GM12873 (cell line): Measurements from ENCODE around the gene PSRC1.

Experiments used
- TF ChIP-seq, protein P1 (sequence below): IDR thresholded peaks from 2 replicates; pipeline ENCODE4 v1.5.1; 2012; ENCODE audit warnings: low read depth, mild to moderate bottlenecking, moderate library complexity, low read length, control low read depth; ENCODE audit not compliant: insufficient read depth; ENCODE audit errors: missing control alignments

The PSRC1 gene

DNA sequence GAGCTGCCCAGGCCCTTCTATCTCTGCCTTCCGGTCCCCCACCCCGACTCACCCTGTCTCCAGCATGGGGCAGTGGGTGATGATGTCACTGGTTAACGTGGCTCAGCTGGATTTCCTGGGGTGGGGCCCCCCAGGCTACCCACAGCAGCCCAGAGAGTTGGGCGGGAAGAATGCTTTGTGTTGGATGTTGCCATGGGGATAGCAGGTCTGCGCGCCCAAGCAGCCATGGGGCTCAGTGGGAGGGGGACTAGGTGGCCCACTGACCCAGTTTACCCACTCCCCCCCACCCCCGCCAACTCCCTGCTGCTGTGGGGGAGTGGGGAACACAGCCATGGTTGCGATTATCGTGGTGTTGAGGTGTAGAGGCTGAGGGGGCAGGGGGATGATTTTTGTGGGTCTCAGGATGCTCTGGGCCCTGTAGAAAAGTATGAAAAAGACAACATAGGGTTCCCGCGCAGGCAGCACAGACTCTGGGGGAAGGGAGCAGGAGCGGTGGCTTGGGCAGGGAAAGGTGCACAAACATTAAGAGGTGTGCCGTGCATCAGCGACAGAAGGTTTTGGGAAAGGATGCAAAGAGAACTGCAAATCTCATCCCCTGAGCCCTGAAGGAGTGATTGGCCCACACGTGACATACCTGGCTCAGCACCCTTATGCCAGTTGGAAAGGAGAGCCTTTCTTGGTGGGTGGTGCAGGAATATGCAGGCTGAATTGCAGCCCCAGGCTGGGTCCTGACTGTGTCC lies 25.1 kb downstream of the PSRC1 start:
- TF ChIP-seq, protein P1, sequence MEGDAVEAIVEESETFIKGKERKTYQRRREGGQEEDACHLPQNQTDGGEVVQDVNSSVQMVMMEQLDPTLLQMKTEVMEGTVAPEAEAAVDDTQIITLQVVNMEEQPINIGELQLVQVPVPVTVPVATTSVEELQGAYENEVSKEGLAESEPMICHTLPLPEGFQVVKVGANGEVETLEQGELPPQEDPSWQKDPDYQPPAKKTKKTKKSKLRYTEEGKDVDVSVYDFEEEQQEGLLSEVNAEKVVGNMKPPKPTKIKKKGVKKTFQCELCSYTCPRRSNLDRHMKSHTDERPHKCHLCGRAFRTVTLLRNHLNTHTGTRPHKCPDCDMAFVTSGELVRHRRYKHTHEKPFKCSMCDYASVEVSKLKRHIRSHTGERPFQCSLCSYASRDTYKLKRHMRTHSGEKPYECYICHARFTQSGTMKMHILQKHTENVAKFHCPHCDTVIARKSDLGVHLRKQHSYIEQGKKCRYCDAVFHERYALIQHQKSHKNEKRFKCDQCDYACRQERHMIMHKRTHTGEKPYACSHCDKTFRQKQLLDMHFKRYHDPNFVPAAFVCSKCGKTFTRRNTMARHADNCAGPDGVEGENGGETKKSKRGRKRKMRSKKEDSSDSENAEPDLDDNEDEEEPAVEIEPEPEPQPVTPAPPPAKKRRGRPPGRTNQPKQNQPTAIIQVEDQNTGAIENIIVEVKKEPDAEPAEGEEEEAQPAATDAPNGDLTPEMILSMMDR = no peak

DNA sequence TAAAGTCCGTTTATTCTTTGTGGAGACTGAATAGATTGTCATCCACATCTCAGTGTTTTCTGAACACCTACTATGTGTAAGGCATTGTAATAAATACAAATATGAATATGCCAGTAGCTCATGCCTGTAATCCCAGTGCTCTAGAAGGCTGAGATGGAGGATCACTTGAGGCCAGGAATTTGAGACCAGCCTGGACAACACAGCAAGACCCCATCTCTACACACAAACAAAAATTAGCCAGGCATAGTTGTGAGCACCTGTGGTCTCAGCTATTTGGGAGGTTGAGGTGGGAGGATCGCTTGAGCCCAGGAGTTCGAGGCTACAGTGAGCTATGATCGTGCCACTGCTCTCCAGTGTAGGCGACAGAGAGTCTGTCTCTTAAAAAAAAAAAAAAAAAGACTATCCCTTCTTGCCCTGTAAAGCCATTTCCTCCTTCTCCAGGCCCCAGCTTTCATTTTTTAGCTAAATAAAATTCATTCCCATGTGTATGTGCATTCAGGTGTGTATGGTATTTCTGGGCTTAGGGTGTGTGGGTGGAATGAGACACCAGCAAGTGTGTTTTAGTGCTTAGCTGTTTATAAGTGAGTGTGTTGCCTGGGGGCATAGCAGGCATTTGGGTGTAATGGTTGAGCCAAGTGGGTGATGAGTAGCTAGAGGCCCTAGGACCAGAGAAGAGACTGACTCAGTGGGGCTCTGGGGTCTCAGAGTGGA lies 25.8 kb downstream of the PSRC1 start:
- TF ChIP-seq, protein P1 = no peak

DNA sequence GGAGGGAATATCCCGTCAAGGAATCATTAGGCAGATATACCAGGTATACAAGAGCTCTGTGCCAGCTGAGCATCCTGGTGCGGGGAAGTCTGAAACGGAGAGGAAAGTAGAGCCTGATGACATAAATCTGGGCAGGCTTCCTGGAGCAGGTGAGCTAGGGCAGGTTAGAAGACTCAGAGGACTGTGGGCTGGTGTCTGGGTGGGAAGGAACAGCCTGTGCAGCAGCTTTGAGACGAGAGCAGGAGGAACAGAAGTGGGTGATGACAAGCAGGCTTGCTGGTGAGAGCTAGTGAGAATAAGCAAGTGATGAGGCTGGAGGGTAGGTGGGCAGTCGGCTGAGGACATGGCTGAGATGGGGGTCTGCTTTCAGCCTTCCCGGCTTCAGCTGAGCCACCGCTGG lies 26.9 kb downstream of the PSRC1 start:
- TF ChIP-seq, protein P1 = no peak

DNA sequence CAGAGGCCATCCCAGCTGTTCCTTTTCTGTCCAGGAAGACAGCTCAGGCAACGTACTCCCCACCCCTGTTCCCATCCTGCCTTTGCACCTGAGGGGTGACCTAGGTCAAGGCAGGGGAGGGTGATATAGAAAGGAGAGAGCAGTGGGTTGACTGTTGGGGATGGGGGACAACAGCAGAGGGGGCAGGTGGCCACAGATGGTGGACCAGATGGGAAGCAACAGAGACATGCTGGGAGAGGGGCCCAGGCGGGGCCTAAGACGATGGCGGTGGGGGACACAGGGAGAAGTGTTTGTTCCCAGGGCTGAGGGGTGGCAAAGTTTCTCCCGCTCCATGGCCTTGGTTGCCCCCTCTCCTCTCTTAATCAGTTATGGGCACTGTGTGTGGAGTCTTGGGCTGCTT lies 27.3 kb downstream of the PSRC1 start:
- TF ChIP-seq, protein P1 = no peak

DNA sequence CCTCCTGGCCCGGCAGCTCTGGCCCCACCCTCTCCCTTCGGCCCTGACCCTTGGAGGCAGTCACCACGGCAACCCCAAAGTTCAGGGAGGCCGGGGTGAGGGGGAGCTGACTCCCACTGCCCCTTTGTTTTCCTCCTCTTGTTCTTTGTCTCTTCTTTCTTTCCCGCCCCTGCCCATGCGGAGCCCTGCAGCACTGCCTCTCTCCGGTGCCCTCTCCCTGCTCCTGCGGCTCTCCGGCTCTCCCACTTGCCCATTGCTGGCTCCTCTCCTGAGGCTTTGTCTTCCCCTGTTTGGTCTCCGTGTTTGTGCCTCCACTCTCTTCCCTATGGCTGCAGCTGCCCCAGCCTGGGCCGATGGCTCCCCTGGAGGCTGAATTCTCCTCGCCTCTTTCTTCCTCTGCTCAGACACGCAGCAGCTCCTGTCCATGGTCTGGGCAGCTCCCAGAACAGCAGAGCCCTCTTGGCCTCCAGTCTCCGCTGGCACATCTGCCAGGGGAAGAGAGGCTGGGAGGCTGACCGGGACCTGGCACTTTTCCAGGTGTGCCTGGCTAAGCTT lies 27.8 kb downstream of the PSRC1 start:
- TF ChIP-seq, protein P1 = no peak

DNA sequence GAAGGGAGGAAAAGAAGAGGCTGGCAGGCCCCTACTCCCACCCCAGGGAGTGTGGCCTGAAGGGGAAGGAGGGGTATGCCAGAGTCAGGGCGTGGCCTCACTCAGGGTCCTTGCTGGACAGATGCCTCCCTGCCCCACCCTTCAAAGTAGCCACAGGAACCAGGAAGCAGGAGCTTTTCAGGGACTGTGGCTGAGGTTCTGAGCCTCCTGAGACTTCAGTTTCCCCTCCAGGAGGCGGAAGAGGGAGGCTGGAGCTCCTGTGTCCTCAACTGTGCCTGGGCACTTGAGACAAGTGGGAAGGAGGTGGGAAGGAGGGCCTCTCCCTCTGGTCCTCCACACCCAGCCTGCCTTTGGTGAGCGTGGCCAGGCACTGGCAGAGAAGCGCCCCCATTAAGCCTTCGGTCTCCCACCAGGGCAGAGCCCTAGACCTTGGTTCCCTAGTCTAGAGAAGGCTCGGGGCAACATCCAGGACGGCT lies 28.3 kb downstream of the PSRC1 start:
- TF ChIP-seq, protein P1 = no peak
